Nephron progenitor cell (in vitro differentiated cells): ENCODE data around the gene SCAF1.

Experiments
- DNase-seq: peaks from one replicate; pipeline ENCODE4 v3.0.0; 2021
- H3K27ac Mint-ChIP-seq: 2 replicates; pipeline ENCODE4 v1.8.0; 2021; ENCODE audit warnings: mild to moderate bottlenecking, moderate library complexity, mixed read lengths
- H3K27me3 Mint-ChIP-seq: 2 replicates; pipeline ENCODE4 v1.8.0; 2021; ENCODE audit warnings: mild to moderate bottlenecking, low read depth, mixed read lengths; ENCODE audit not compliant: poor library complexity
- H3K36me3 Mint-ChIP-seq: 2 replicates; pipeline ENCODE4 v1.8.0; 2021; ENCODE audit warnings: low read depth, mixed read lengths
- H3K4me1 Mint-ChIP-seq: 2 replicates; pipeline ENCODE4 v1.8.0; 2021; ENCODE audit warnings: mixed read lengths
- H3K4me3 Mint-ChIP-seq: 2 replicates; pipeline ENCODE4 v1.8.0; 2021; ENCODE audit warnings: mild to moderate bottlenecking, moderate library complexity, mixed read lengths
- H3K9me3 Mint-ChIP-seq: 2 replicates; pipeline ENCODE4 v1.8.0; 2021; ENCODE audit warnings: mild to moderate bottlenecking, moderate library complexity, mixed read lengths
- TF ChIP-seq, protein P1 (sequence below): fragments of 200-600 bp; sonication (generic); IDR thresholded peaks from 2 replicates; pipeline ENCODE4 v1.5.0; 2021; ENCODE audit warnings: antibody characterized with exemption

The SCAF1 gene

DNA sequence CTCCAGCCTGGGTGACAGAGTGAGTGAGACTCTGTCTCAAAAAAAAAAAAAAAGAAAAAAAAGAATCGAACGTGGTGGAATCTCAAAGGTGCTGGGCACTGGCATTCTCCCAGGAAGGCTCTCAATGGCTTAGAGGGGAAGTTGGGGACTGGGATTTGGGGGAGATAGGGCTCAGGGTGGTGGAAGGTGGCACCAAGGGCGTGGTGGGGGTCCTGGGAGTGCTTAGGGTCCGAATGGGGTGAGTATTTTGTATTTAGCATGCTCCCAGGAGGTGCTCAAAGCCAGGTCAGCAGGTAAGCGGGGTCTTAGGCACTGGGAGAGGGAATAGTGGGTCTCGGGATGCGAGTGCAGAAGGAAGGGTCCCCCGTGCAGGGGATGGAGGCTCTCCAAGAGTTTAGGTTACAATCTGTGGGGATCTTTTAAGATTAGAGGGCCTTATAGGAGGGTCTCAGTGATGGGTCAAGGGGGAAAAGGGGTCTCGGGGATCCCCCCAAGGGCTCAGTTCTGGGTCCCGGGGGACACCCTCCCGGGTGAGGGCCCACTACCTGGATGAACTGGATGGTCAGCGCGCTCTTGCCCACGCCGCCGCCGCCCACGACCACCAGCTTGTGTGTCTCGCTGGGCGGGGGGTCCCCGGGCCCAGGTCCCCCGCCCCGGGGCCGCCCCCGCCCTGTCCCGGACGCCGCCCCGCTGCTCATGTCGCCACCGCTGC lies 2.5 kb upstream of the SCAF1 start:
- TF ChIP-seq, protein P1, sequence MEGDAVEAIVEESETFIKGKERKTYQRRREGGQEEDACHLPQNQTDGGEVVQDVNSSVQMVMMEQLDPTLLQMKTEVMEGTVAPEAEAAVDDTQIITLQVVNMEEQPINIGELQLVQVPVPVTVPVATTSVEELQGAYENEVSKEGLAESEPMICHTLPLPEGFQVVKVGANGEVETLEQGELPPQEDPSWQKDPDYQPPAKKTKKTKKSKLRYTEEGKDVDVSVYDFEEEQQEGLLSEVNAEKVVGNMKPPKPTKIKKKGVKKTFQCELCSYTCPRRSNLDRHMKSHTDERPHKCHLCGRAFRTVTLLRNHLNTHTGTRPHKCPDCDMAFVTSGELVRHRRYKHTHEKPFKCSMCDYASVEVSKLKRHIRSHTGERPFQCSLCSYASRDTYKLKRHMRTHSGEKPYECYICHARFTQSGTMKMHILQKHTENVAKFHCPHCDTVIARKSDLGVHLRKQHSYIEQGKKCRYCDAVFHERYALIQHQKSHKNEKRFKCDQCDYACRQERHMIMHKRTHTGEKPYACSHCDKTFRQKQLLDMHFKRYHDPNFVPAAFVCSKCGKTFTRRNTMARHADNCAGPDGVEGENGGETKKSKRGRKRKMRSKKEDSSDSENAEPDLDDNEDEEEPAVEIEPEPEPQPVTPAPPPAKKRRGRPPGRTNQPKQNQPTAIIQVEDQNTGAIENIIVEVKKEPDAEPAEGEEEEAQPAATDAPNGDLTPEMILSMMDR = no peak
- no peak overlapping the region for H3K27ac Mint-ChIP-seq
- H3K9me3 Mint-ChIP-seq = no peaks in the 10 kb centered on the region
- peaks cover 4% of the 10 kb centered on the region for H3K36me3 Mint-ChIP-seq
- peaks cover 89% of the 10 kb centered on the region for H3K4me1 Mint-ChIP-seq
- peak overlapping the region; percentile 99 for H3K4me3 Mint-ChIP-seq
- DNase-seq = no peak
- no peaks in the 10 kb centered on the region for H3K27me3 Mint-ChIP-seq

DNA sequence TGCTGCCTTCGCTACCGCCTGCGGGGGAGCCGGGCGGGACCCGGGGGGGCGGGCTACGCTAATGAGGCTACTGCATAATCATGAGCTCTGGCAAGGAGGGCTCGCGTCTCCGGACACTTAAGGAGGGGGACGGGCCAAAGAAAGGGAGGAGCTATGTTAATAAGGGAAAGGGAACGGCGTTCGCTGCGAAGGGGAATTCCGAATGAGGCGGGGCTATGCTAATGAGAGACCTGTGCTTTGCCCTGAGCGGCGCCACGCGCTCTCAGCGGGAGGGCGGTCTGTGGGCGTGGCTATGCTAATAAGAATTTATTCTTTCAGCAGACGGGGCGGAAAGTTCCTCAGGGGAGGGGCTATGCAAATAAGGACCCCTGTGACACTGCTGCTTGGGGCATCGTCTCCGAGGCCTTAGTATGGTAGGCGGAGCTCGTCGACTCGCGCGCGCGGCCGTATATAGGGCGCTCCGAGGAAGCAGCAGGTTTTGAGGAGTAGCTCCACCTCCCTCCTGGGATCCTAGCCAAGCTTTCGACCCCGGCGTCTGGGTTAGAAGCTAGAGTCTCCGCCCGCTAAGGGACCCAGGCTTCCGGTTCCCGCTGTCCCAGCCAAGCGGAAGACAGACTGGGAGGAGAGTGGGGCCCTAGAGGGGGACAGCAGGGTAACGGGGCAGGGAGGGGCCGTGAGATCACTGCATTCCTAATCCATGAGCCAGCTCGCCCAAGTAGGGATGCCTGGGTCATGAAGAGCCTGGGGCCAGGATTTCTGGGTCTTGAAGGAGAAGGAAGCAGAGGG lies 1.7 kb upstream of the SCAF1 start, which contains the start of gene RRAS:
Gene RRAS, minus strand, starts transcription at position 31 of the 786 bp plus-strand sequence. CDS start 45 bp downstream, outside the sequence.
- peaks cover 5% of the 10 kb centered on the region for H3K36me3 Mint-ChIP-seq
- H3K27me3 Mint-ChIP-seq = no peaks in the 10 kb centered on the region
- peak within 1 kb of the TSS; percentile 100 for H3K27ac Mint-ChIP-seq
- TF ChIP-seq, protein P1 = no peak
- H3K9me3 Mint-ChIP-seq = no peaks in the 10 kb centered on the region
- peaks cover 85% of the 10 kb centered on the region for H3K4me1 Mint-ChIP-seq
- peak within 1 kb of the TSS; percentile 99 for H3K4me3 Mint-ChIP-seq
- peak; percentile 100 for DNase-seq

DNA sequence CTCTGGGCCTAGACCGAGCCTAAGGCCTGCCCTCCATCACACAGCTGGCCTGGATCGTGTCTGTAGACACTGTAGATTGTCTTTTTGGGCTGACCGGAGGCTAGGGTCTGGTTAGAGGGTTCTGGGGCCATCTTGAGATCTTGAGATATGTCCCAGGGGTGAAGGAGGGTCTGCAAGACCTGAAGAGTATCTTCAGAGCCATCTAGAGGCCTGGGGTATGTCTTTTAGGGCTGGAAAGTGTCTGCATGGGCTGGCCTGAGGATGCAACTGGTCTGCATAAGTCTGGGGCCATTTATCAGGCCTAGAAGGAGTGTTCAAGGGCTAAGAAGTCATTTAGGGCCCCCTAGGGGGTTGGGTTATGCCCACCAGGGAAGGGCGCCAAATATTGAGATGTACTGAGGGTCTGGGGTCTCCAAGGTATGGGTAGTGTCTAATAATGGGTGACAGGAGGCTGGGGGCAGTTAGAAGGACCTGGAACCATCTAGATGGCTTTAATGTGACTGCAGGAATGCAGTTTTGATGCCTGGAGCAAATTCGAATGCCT lies 555 bp downstream of the SCAF1 start:
- peak overlapping the region; percentile 95 for H3K27ac Mint-ChIP-seq
- TF ChIP-seq, protein P1 = no peak

DNA sequence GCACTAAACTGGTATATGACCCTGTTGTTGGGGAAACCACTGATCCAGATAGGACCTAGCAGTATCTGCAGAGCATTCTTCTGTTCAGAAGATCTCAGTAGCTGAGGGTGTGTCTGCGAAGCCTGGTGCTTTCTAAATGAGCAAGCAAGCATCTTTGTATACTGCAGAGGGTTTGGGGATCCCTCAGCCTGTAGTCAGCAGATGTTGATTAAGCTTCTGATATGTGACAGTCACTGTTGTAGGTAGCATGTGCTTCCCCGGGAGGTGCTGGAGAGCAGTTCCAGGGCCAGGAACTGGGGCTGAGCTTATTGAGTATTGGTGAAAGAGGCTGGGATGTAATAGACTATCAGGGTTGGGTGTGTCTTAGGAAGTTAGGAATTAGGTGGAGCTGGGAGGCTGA lies 1.5 kb downstream of the SCAF1 start:
- H3K9me3 Mint-ChIP-seq = no peaks in the 10 kb centered on the region
- H3K4me3 Mint-ChIP-seq = peak overlapping the region; percentile 99
- H3K27ac Mint-ChIP-seq = peak overlapping the region; percentile 62
- no peak for DNase-seq
- TF ChIP-seq, protein P1 = no peak
- peaks cover 21% of the 10 kb centered on the region for H3K36me3 Mint-ChIP-seq
- peaks cover 73% of the 10 kb centered on the region for H3K4me1 Mint-ChIP-seq
- H3K27me3 Mint-ChIP-seq = no peaks in the 10 kb centered on the region

More for the DNA sequence above, 555 bp downstream of the SCAF1 start:
- Mint-ChIP-seq H3K4me3 (peak overlapping the region; percentile 99), H3K36me3 (peaks cover 21% of the 10 kb centered on the region), H3K27me3 (no peaks in the 10 kb centered on the region), H3K9me3 (no peaks in the 10 kb centered on the region), H3K4me1 (peaks cover 82% of the 10 kb centered on the region)
- DNase-seq = no peak

DNA sequence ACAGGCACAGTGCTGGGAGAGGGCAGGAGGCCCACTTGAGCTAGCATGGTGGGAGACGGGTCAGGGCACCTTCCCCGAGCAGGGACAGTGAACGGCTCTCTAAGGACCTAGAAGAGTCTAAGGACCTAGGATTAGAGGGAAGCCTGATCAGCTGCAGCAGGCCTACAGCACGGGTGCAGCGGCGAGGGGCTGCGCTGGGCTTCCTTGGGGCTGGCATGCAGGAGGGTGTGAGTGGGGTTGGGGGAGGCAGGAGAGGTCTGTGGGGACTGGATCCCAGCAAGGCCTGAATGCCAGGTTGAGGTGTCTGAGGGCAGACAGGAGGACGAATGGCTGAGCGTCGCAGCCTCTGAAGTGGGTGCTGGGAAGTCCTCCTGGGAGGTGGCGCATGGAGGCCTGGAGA lies 3.6 kb downstream of the SCAF1 start:
- Mint-ChIP-seq H3K27me3 (no peaks in the 10 kb centered on the region), H3K36me3 (peaks cover 35% of the 10 kb centered on the region), H3K4me3 (no peak overlapping the region), H3K9me3 (no peaks in the 10 kb centered on the region), H3K4me1 (peaks cover 58% of the 10 kb centered on the region), H3K27ac (peak overlapping the region; percentile 45)
- DNase-seq = no peak
- TF ChIP-seq, protein P1 = no peak
